Ishikawa (cell line): ENCODE data around the gene KIF16B.

Experiments used
- CEBPB ChIP-seq: IDR thresholded peaks from 2 replicates; pipeline ENCODE4 v1.6.1; 2012
- CREB1 ChIP-seq: IDR thresholded peaks from 2 replicates; pipeline ENCODE4 v1.6.1; 2012; ENCODE audit warnings: low read depth
- EGR1 ChIP-seq: IDR thresholded peaks from 2 replicates; pipeline ENCODE4 v1.6.1; 2012
- EP300 ChIP-seq: IDR thresholded peaks from 2 replicates; pipeline ENCODE4 v1.6.1; 2012; ENCODE audit warnings: borderline replicate concordance
- FOXM1 ChIP-seq: IDR thresholded peaks from 2 replicates; pipeline ENCODE4 v1.6.1; 2012; ENCODE audit warnings: low read depth, borderline replicate concordance
- MAX ChIP-seq: IDR thresholded peaks from 2 replicates; pipeline ENCODE4 v1.6.1; 2012
- NFIC ChIP-seq: IDR thresholded peaks from 2 replicates; pipeline ENCODE4 v1.6.1; 2012
- RAD21 ChIP-seq: IDR thresholded peaks from 2 replicates; pipeline ENCODE4 v1.6.1; 2012; ENCODE audit warnings: low read depth
- TAF1 ChIP-seq: IDR thresholded peaks from 2 replicates; pipeline ENCODE4 v1.6.1; 2012; ENCODE audit warnings: low read depth, mild to moderate bottlenecking
- TCF12 ChIP-seq: IDR thresholded peaks from 2 replicates; pipeline ENCODE4 v1.6.1; 2012; ENCODE audit warnings: low read depth
- TEAD4 ChIP-seq: IDR thresholded peaks from 2 replicates; pipeline ENCODE4 v1.6.1; 2012
- USF1 ChIP-seq: IDR thresholded peaks from 2 replicates; pipeline ENCODE4 v1.6.1; 2012
- YY1 ChIP-seq: IDR thresholded peaks from 2 replicates; pipeline ENCODE4 v1.6.1; 2012; ENCODE audit warnings: low read depth
- ZBTB7A ChIP-seq: IDR thresholded peaks from 2 replicates; pipeline ENCODE4 v1.6.1; 2012; ENCODE audit warnings: low read depth
- TF ChIP-seq, protein P1 (sequence below): IDR thresholded peaks from 2 replicates; pipeline ENCODE4 v1.6.1; 2012; ENCODE audit warnings: low read depth, mild to moderate bottlenecking

KIF16B gene

GRCh38 chr20:16240355-16240754, 332.9 kb downstream of the KIF16B start:
- TF ChIP-seq USF1, result no peak
- TF ChIP-seq FOXM1, result no peak
- TF ChIP-seq YY1, result no peak
- TF ChIP-seq MAX, result no peak
- TF ChIP-seq ZBTB7A, result no peak
- no peak for TF ChIP-seq NFIC
- TF ChIP-seq TCF12, result no peak
- TF ChIP-seq TEAD4, result no peak
- TF ChIP-seq RAD21, result no peak
- no peak for TF ChIP-seq EGR1

- TF ChIP-seq MAX, result no peak
- TF ChIP-seq ZBTB7A, result no peak
- no peak for TF ChIP-seq RAD21
- TF ChIP-seq TEAD4, result no peak
- no peak for TF ChIP-seq YY1
- TF ChIP-seq CEBPB, result no peak
- no peak for TF ChIP-seq USF1
- TF ChIP-seq TAF1, result no peak
- TF ChIP-seq, protein P1, sequence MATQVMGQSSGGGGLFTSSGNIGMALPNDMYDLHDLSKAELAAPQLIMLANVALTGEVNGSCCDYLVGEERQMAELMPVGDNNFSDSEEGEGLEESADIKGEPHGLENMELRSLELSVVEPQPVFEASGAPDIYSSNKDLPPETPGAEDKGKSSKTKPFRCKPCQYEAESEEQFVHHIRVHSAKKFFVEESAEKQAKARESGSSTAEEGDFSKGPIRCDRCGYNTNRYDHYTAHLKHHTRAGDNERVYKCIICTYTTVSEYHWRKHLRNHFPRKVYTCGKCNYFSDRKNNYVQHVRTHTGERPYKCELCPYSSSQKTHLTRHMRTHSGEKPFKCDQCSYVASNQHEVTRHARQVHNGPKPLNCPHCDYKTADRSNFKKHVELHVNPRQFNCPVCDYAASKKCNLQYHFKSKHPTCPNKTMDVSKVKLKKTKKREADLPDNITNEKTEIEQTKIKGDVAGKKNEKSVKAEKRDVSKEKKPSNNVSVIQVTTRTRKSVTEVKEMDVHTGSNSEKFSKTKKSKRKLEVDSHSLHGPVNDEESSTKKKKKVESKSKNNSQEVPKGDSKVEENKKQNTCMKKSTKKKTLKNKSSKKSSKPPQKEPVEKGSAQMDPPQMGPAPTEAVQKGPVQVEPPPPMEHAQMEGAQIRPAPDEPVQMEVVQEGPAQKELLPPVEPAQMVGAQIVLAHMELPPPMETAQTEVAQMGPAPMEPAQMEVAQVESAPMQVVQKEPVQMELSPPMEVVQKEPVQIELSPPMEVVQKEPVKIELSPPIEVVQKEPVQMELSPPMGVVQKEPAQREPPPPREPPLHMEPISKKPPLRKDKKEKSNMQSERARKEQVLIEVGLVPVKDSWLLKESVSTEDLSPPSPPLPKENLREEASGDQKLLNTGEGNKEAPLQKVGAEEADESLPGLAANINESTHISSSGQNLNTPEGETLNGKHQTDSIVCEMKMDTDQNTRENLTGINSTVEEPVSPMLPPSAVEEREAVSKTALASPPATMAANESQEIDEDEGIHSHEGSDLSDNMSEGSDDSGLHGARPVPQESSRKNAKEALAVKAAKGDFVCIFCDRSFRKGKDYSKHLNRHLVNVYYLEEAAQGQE, result no peak
- TF ChIP-seq EP300, result no peak
- TF ChIP-seq FOXM1, result no peak
- no peak for TF ChIP-seq EGR1
- no peak for TF ChIP-seq CREB1
- TF ChIP-seq TCF12, result no peak
- no peak for TF ChIP-seq NFIC
These were observed 336.5 kb downstream of the KIF16B start for GRCh38 chr20:16236589-16237241.

DNA sequence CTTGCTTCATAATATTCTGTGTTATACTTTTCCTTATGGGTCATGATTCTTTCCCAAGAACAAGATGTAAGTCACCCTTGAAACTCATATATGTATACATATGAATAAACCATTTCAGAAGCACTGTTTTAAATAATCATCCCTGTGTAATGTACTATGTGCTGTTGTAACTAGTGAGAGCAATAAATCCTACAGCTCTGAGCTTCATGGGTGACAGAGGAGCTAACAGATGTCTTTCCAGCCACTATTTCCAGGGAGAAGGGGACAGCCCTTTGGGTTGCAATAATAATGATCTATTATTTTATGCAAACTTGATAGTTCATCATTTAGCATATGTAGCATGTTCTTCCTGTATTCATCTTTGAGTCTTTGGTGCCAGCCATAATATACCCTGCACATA, 342.8 kb downstream of the KIF16B start:
- TF ChIP-seq EGR1 (no peak), ZBTB7A (no peak), CREB1 (no peak), FOXM1 (no peak), NFIC (no peak), TAF1 (no peak), RAD21 (no peak)
- TF ChIP-seq, protein P1, result no peak

DNA sequence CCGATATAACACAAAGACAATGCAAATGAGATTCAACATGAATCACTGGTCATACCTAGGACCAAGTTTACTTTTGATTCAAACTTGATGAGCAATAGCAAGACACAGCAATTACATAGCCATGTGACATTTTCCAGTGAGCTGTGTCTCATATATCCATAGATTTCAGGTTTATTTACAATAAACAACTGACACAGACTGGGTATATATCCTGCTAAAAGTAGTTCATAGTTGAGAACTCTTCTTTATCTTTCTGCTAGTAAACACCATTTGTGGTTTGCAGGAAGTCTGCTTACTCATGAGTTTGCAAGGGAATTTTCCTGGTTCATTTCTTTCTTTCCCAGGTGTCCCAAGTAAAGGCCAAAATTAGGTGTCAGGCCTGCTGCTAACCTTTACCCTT, 343.4 kb downstream of the KIF16B start:
- TF ChIP-seq CEBPB, result no peak
- no peak for TF ChIP-seq USF1

DNA sequence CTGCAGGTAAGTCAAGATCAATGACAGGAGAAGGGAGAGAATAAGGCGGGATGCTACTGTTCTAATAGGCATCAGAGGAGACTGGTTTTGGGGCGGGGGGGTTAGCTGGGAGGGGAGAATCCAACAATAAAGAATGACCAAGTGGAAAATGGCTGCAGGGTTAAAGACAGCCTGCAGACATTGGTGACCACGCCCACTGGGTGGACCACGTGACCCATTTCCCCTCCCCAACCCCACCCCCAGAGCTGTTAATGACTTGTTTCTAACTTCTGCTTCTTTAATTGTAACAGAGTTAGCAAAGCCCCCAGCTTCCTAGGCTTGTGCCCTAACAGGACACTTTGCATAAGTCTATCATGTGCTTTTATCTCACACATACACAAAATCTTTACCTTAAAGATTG, 344.5 kb downstream of the KIF16B start:
- no peak for TF ChIP-seq TCF12
- no peak for TF ChIP-seq RAD21
- no peak for TF ChIP-seq CREB1
- TF ChIP-seq EGR1, result no peak
- TF ChIP-seq TEAD4, result no peak
- TF ChIP-seq FOXM1, result no peak
- no peak for TF ChIP-seq MAX
- no peak for TF ChIP-seq ZBTB7A
- TF ChIP-seq YY1, result no peak
- no peak for TF ChIP-seq EP300
- no peak for TF ChIP-seq USF1
- no peak for TF ChIP-seq NFIC
- no peak for TF ChIP-seq CEBPB
- no peak for TF ChIP-seq TAF1
- TF ChIP-seq, protein P1, result no peak
